Endothelial cell of umbilical vein (primary cell): Measurements from ENCODE around the gene OR2B6.

Experiments used
- CTCF ChIP-seq, 2 donors: IDR thresholded peaks; 1 replicate in 1 of 2; 2 replicates in 1 of 2; pipeline ENCODE4 v1.5.1; 2011; ENCODE audit warnings: low read length in 2 of 2, mild to moderate bottlenecking in 2 of 2, moderate library complexity in 2 of 2, control low read depth in 1 of 2, inconsistent platforms in 1 of 2, low read depth in 1 of 2; ENCODE audit not compliant: insufficient read depth in 1 of 2; ENCODE audit errors: extremely low read depth in 1 of 2
- EZH2 ChIP-seq: IDR thresholded peaks from 2 replicates; pipeline ENCODE4 v1.6.1; 2012; ENCODE audit warnings: borderline replicate concordance, low read depth, mild to moderate bottlenecking, moderate library complexity, low read length, inconsistent platforms; ENCODE audit not compliant: severe bottlenecking
- FOS ChIP-seq: IDR thresholded peaks from 2 replicates; pipeline ENCODE4 v1.6.1; 2011; ENCODE audit warnings: mild to moderate bottlenecking, low read length, moderate library complexity, borderline replicate concordance; ENCODE audit not compliant: insufficient read depth
- JUN ChIP-seq: IDR thresholded peaks from 2 replicates; pipeline ENCODE4 v1.6.1; 2011; ENCODE audit warnings: borderline replicate concordance, low read depth; ENCODE audit not compliant: insufficient read length, insufficient read depth
- MYC ChIP-seq: IDR thresholded peaks from one replicate; pipeline ENCODE4 v1.6.1; 2011; ENCODE audit warnings: mild to moderate bottlenecking, low read depth, low read length
- POLR2A ChIP-seq: IDR thresholded peaks from 2 replicates; pipeline ENCODE4 v1.6.1; 2012; ENCODE audit warnings: low read depth, mild to moderate bottlenecking, control low read depth, low read length
- POLR2AphosphoS5 ChIP-seq: IDR thresholded peaks from 2 replicates; pipeline ENCODE4 v1.6.1; 2012; ENCODE audit warnings: low read depth, mild to moderate bottlenecking, control low read depth, low read length, moderate library complexity; ENCODE audit not compliant: insufficient read depth
- TF ChIP-seq, protein P1 (sequence below): IDR thresholded peaks from 2 replicates; pipeline ENCODE4 v1.6.1; 2011; ENCODE audit not compliant: insufficient read depth, insufficient read length

- no peak for TF ChIP-seq EZH2
- TF ChIP-seq CTCF (IDR thresholded peaks at IDR 0.05; ENCODE audit: extremely low read depth in 1 of 2, insufficient read depth in 1 of 2, low read depth in 1 of 2, low read length in 2 of 2) = no peak
- TF ChIP-seq POLR2AphosphoS5 = no peak
- no peak for TF ChIP-seq POLR2A
- TF ChIP-seq, protein P1, sequence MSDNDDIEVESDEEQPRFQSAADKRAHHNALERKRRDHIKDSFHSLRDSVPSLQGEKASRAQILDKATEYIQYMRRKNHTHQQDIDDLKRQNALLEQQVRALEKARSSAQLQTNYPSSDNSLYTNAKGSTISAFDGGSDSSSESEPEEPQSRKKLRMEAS = no peak
- no peak for TF ChIP-seq JUN
- no peak for TF ChIP-seq FOS
- no peak for TF ChIP-seq MYC
Observed at GRCh38 chr6:27956941-27957340, at the start of gene OR2B6.
